ENCODE results near the gene SIRT6. TPM values are rescaled to one million over a fixed set of nuclear protein-coding genes. Genes with fewer than 3 reads are reported as not detected.

The SIRT6 gene
- total and polyA plus RNA-seq, 9 of the 15 experiments (the other 6 are each of a cell fraction or from before 2014, with no cell fraction given): 1.4 to 41.1 (median 10.2) TPM

GRCh38 chr19:4228765-4229178 is 46.4 kb upstream of the SIRT6 start:
- Histone ChIP-seq H3K4me3 (no peak overlapping the region), H3K9ac (ENCODE audit: insufficient read depth in 1 of 2, low read depth in 2 of 2, low read length in 2 of 2) (peak overlapping the region in 1 of 2 experiments; percentile 33; a peak in 1 of 4 replicates), H3K4me1 (replicated peaks in 1 of 2; ENCODE audit: control insufficient read depth in 2 of 2, insufficient read depth in 2 of 2, low read length in 2 of 2) (peaks cover 8 to 39% of the 10 kb centered on the region in 2 experiments; a peak in 4 of 5 replicates), H3K27me3 (ENCODE audit: control insufficient read depth in 2 of 2, insufficient read depth in 2 of 2, low read length in 2 of 2) (peaks cover 0 to 20% of the 10 kb centered on the region in 2 experiments; a peak in 2 of 5 replicates), H4K20me1 (replicated peaks; ENCODE audit: control insufficient read depth, insufficient read depth, low read length) (0 out of 2 replicates have a peak, but pooled peaks cover 5% of the 10 kb centered on the region), H3K9me1 (ENCODE audit: control insufficient read depth, insufficient read depth, low read length) (no peaks in the 10 kb centered on the region), H3K79me2 (ENCODE audit: control insufficient read depth, insufficient read depth, low read length) (no peaks in the 10 kb centered on the region), H3K9me3 (replicated peaks; ENCODE audit: control insufficient read depth, insufficient read depth, low read depth, low read length) (no peaks in the 10 kb centered on the region), H2AFZ (ENCODE audit: low read depth, low read length) (peak overlapping the region; percentile 66; the same call in 1 of the 2 replicates), H3K36me3 (ENCODE audit: control insufficient read depth, insufficient read depth, low read length) (no peaks in the 10 kb centered on the region), H3K27ac (ENCODE audit: extremely low read depth, low read depth, low read length) (no peak overlapping the region), H3K4me2 (ENCODE audit: insufficient read depth, low read length) (0 out of 2 replicates have a peak overlapping the region, but pooled peaks have one; percentile 18)
- in situ Hi-C loops (cut with MboI): no loop called here
- ATAC-seq: no peak
- FAIRE-seq: no peak
- no peak for DNase-seq (ENCODE audit: extremely low read depth in 1 of 4, low spot score in 3 of 4)
- WGBS (ENCODE audit: insufficient coverage, low coverage, missing lambda C conversion rate): 0% methylated on average over 2 of the region's 2 CpGs
- no TSS peak for BruUV-seq (replicated peaks)
- ChIA-PET POLR2A (interaction anchor here (1.1 kb wide), 1 partner anchor 7 kb away, joined by 3 read pairs; no protein-coding TSS in a partner anchor), CTCF (ENCODE audit: low intra/inter-chr PET ratio) (interaction anchor here (0.6 kb wide), 1 partner anchor 354 kb away, joined by 3 read pairs; no protein-coding TSS in a partner anchor)
- intact Hi-C loops (cut with micrococcal nuclease): no loop called here
- peak; percentile 78 for TF ChIP-seq BCOR (IDR thresholded peaks at IDR 0.05)
- TF ChIP-seq ZNF316 (IDR thresholded peaks at IDR 0.05): peak; percentile 35
- TF ChIP-seq ZBTB40 (IDR thresholded peaks at IDR 0.05): peak; percentile 20; the same call in 1 of the 2 replicates
- no peak for TF ChIP-seq ZBTB40 (CRISPR knock-in tag; IDR thresholded peaks at IDR 0.05)
- no peak for TF ChIP-seq ZNF212 (CRISPR knock-in tag; IDR thresholded peaks at IDR 0.05)
- TF ChIP-seq CHD2 (IDR thresholded peaks at IDR 0.05; ENCODE audit: low read depth, low read length): no peak
- no peak for TF ChIP-seq TRIM28 (IDR thresholded peaks at IDR 0.05)
- peak; percentile 17; the same call in 1 of the 2 replicates for TF ChIP-seq SMARCA5 (IDR thresholded peaks at IDR 0.05)
- TF ChIP-seq PHF20 (IDR thresholded peaks at IDR 0.05; ENCODE audit: partially characterized antibody): peak; percentile 41
- TF ChIP-seq ARID2 (IDR thresholded peaks at IDR 0.05): 0 out of 2 replicates have a peak, but pooled peaks have one; percentile 21
- TF ChIP-seq LARP7 (IDR thresholded peaks at IDR 0.05): peak; percentile 41; the same call in 1 of the 2 replicates
- TF ChIP-seq RAD21 (CRISPR knock-in tag; conservative IDR thresholded peaks at IDR 0.05 in 1 of 2, IDR thresholded peaks at IDR 0.05 in 1 of 2): no peak
- 0 out of 2 replicates have a peak, but pooled peaks have one; percentile 26 for TF ChIP-seq TSC22D4 (tag; IDR thresholded peaks at IDR 0.05)
- 0 out of 4 replicates have a peak, but pooled peaks of 1 of the 2 experiments have one; percentile 39 for TF ChIP-seq MLLT1 (IDR thresholded peaks at IDR 0.05)
- TF ChIP-seq ZBTB8A (IDR thresholded peaks at IDR 0.05; ENCODE audit: partially characterized antibody): no peak

Data from K562 (cell line).